Suppressor macrophage (primary cell): ENCODE results near the gene COMMD1.
A peak's percentile ranks its signal among the peaks of the same experiment; 100 is the strongest.
"Not testable (repeated sequence)": the region's sequence is repeated elsewhere in the genome, so short reads cannot be mapped to it uniquely, and the experiment has no call there.

Experiments used
- DNase-seq, 4 experiments: peaks; one replicate each; pipeline ENCODE4 v3.0.0-alpha.2; 2020 to 2022

COMMD1 gene

DNA sequence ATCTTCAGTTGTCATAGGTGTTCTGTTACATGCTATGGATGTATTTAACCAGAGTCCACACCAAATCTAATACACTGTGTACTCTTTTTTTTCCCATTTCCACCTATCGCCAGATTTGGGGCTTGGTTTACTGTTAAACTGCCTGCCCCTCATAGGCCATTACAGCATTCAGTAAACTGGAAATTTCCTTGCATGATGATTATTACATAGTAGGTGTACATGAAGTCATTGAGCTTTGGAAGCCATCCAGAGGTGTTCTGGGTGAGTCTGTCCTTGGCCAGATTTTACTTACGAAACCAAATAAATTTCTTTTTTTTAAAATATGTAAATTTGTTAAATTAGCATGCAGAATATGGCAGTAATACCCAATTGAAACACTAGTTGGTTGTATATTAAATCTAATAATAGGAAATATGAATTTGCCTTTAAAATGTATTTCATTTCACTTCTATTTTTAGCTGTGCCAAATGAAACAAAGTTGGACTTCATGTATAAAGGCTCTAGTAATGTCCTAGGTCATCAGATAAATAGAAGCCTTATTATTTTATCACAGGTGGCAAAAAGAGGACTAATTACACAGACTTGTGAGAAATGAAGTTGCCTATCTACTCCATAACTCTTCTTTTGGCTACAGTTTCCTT, 60.7 kb downstream of the COMMD1 start:
- no peak for DNase-seq

DNA sequence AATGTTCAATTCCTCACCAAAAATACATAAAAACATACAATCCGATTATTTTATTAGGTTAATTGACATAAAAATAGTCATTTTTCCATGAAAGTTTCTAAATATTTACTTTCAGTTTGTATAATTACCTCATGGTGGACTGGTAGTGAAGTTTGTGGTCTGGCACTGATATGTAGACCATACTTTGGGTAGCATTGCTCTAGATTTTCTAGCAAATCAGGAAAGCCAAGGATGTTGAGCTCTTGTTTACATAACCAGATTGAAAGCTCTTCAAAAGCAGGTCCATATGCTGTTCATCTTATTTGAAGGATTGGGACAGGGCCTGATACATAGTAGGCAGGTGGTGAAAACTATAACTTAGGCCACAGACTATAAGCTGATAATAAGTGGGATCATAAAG, 61.8 kb downstream of the COMMD1 start:
- DNase-seq: no peak

GRCh38 chr2:61969376-61969775, 63.9 kb downstream of the COMMD1 start:
- no peak for DNase-seq

DNA sequence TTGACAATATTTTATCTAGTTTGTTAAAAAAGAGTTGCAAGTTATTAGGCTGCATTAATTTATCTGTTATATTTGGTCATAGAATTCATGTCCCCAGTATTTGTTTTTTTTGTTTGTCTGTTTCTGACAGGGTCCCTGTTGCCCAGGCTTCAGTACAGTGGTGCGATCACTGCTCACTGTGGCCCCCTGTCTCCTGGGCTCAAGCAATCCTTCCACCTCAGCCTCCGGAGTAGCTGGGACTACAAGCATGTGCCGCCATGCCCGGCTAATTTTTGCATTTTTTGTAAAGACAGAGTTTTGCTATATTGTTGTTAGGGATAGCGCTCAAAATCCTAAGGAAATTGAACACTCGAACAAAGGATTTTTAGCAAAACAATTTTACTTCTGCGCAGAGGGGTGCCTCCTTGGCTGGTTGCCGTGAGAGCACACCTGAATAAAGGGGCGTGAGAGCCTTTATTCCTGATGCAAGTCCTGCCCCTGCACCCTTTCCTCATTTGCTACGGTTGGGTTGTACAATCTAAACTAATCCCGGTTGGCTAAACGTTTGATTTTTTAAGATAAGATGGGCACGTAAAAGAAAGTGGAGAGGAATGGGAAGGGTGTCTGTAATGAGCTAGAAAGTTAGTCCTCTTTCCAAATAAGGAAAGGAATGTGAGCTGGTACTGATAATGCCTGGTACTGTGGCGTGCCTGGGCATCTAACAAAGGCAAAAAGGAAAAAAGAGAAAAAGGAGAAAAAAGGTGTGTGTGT, 65.5 kb downstream of the COMMD1 start:
- no peak for DNase-seq

GRCh38 chr2:61978522-61978921, 73.0 kb downstream of the COMMD1 start:
- DNase-seq: peak; percentile 63 to 89 (median 80)

- DNase-seq: no peak
Measured at GRCh38 chr2:61980758-61981157, 75.3 kb downstream of the COMMD1 start.

- DNase-seq: no peak
Measured at GRCh38 chr2:61984682-61985081, 79.2 kb downstream of the COMMD1 start.

GRCh38 chr2:61988462-61989366, 83.2 kb downstream of the COMMD1 start:
- DNase-seq: peak in 3 of 4 experiments; percentile 15 to 26 (median 18)

- DNase-seq: peak; percentile 56 to 75 (median 70)
Measured at GRCh38 chr2:61993422-61994024, 88.0 kb downstream of the COMMD1 start.

DNA sequence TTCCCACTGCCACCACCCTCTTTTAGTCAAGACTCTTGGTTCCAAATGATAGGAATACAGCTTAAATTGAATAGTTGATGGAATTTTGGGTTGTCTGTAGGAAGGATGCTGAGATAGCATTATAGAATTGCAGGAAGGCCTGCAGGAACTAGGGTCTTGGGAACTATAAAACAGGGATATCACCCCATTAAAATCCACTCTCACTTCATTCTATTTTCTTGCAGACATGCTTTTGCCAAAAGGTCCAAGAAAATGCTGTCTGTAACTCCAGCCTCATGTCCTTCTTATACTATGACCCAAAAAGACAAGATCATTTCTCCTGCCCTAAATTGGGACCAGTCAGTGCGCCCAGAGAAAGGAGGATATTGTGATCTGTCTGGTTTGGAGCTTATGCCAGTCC, 89.1 kb downstream of the COMMD1 start:
- no peak for DNase-seq

- peak in 3 of 4 experiments; percentile 13 to 35 (median 31) for DNase-seq
Measured at GRCh38 chr2:61995065-61995464, 89.6 kb downstream of the COMMD1 start.

DNA sequence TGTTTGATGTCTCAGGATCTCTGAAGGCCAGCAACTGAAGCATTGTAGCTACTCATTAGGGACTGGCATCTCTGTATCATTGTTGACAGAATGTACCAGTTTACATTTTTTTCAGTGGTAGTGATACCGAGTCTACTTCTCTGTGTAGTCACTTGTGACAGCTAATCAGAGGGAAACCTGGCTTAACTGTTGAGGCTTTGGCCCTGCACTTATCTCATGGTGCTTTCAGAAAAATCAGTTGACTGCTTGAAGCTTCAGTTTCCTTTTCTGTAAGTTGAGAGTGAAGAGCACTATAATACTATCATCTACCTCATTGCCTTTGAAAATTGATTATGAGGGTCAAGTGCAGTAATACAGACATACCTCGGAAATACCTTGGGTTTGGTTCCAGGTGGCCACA, 90.0 kb downstream of the COMMD1 start:
- DNase-seq: no peak

DNA sequence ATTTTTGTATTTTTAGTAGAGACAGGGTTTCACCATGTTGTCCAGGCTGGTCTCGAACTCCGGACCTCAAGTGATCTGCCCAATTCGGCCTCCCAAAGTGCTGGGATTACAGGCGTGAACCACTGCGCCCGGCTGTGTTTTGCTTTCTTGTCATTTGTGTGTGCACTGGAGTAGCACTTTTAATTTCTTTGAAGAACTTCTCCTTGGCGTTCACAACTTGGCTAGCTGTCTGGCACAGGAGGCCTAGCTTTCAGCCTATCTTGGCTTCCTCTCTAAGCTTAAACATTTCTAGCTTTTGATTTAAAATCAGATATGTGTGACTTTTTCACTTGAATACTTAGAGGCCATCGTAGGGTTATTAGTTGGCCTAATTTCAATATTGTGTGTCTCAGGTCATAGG, 93.0 kb downstream of the COMMD1 start:
- no peak for DNase-seq

DNA sequence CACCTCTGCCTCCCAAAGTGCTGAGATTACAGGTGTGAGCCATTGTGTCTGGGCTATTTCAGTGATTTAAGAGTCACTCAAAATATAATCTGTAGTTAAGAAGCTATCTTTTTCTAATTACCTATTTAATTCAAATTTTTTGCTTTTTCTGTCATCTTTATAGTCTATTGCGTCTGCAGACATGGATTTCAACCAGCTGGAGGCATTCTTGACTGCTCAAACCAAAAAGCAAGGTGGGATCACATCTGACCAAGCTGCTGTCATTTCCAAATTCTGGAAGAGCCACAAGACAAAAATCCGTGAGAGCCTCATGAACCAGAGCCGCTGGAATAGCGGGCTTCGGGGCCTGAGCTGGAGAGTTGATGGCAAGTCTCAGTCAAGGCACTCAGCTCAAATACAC, 95.1 kb downstream of the COMMD1 start:
- no peak for DNase-seq

GRCh38 chr2:62001431-62001830, 96.0 kb downstream of the COMMD1 start:
- DNase-seq: no peak

GRCh38 chr2:62004428-62004827, 99.0 kb downstream of the COMMD1 start:
- DNase-seq: not testable (repeated sequence)

DNA sequence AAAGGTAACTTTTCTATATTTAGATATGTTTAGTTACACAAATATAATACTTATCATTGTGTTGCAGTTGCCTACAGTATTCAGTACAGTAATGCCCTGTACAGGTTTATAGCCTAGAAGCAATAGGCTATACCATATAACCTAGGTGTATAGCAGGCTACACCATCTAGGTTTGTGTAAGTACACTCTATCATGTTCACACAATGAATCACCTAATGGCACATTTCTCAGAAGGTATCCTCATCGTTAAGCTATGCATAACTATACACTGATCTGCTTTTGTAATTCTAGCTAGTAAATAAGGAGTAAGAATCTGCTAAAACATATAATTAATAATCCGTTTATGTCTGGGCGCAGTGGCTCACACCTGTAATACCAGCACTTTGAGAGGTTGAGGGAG, 102.1 kb downstream of the COMMD1 start:
- DNase-seq: no peak

- DNase-seq: peak; percentile 14 to 54 (median 30)
Measured at GRCh38 chr2:62010632-62011256, 105.3 kb downstream of the COMMD1 start.

GRCh38 chr2:62013641-62014040, 108.2 kb downstream of the COMMD1 start:
- DNase-seq: no peak

- DNase-seq: peak in 3 of 4 experiments; percentile 25 to 51 (median 36)
Measured at GRCh38 chr2:62014102-62014501, 108.6 kb downstream of the COMMD1 start.

DNA sequence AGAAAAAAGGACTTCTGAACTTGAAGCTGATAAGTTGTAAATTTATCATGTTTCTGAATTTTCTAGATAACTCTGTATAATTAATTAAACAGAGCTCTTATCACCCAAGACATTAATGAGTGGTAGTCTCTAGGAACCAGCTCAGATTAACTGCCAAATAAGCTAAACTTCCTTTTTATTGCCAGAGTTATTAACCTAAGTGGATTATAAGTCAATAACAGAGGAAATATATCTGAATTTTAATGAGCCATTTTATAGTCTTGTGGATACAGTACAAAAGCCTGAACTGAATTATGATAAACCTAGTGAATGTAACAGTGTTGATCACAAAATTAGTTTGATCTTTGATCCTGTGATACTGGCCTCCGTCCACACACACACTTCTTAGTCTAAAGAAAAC, 111.5 kb downstream of the COMMD1 start:
- no peak for DNase-seq

GRCh38 chr2:62029910-62030309, 124.4 kb downstream of the COMMD1 start:
- DNase-seq: no peak
